Gastrocnemius medialis (tissue), 4 donors: ENCODE data around the gene DDX10. TPM values are rescaled to one million over a fixed set of nuclear protein-coding genes. Genes with fewer than 3 reads are reported as not detected.

Experiments
- ATAC-seq, 2 donors: fragments of 150-250 bp; one replicate each; pipeline ENCODE4 v1.9.1; 2016
- DNase-seq, 2 donors: peaks; one replicate each; pipeline ENCODE4 v3.0.0-alpha.2; 2019
- H3K27ac ChIP-seq, 4 donors: fragments of 200-600 bp; sonication (generic); 1 replicate in 1 of 4; 2 replicates in 3 of 4; pipeline ENCODE4 v1.5.1; 2016 to 2018; ENCODE audit warnings: mild to moderate bottlenecking in 2 of 4, moderate library complexity in 1 of 4
- H3K27me3 ChIP-seq, 3 donors: fragments of 200-600 bp; sonication (generic) in 2 of 3; 1 replicate in 1 of 3; 2 replicates in 2 of 3; pipeline versions ENCODE4 v1.5.1 to v1.6.0; 2016 to 2019; ENCODE audit warnings: mild to moderate bottlenecking in 1 of 3, moderate library complexity in 1 of 3
- H3K36me3 ChIP-seq, 2 donors: fragments of 200-600 bp; sonication (generic) in 1 of 2; one replicate each; pipeline ENCODE4 v1.5.1; 2017 to 2018
- H3K4me1 ChIP-seq, 2 donors: fragments of 200-600 bp; sonication (generic) in 1 of 2; one replicate each; pipeline ENCODE4 v1.5.1; 2016 to 2017; ENCODE audit warnings: mild to moderate bottlenecking in 2 of 2
- H3K4me3 ChIP-seq, 4 donors: fragments of 200-600 bp; sonication (generic) in 3 of 4; 1 replicate in 1 of 4; 2 replicates in 3 of 4; pipeline ENCODE4 v1.5.1; 2016 to 2019; ENCODE audit warnings: mild to moderate bottlenecking in 2 of 4
- H3K9me3 ChIP-seq, 3 donors: fragments of 200-600 bp; sonication (generic) in 2 of 3; 1 replicate in 1 of 3; 2 replicates in 2 of 3; pipeline ENCODE4 v1.5.1; 2016 to 2019
- POLR2A ChIP-seq, 2 donors: fragments of 450-650 bp; IDR thresholded peaks; one replicate each; pipeline ENCODE4 v1.6.1; 2017; ENCODE audit warnings: antibody characterized with exemption in 2 of 2, mild to moderate bottlenecking in 2 of 2, moderate library complexity in 2 of 2
- in situ Hi-C, 4 donors: fragments of 200-750 bp; cut with MboI; loops; one replicate each; pipeline versions ENCODE4 v1.15.0 to v1.8.0; 2017; ENCODE audit warnings: low sequenced_read_pairs in 4 of 4
- intact Hi-C: fragments of 100-400 bp; cut with DNase I; formaldehyde crosslinking; loops from one replicate; pipeline ENCODE4 v1.15.1; 2023; ENCODE audit warnings: low total_unique reads
- total RNA-seq, 4 donors: library from RNA; depleted of rRNA; stranded (reverse); fragments of >200 nt; gene quantifications; one replicate each; pipeline versions ENCODE4 v1.1.0 to v1.2.3, GENCODE V29; 2016
- TF ChIP-seq, protein P1 (sequence below), 5 experiments: fragments of 450-650 bp in 3 of 5; fragments of 200-600 bp in 2 of 5; sonication (generic) in 2 of 5; IDR thresholded peaks in 4 of 5; conservative IDR thresholded peaks in 1 of 5; 1 replicate in 4 of 5; 2 replicates in 1 of 5; pipeline ENCODE4 v1.5.1; 2016 to 2019; ENCODE audit warnings: antibody characterized with exemption in 5 of 5, mild to moderate bottlenecking in 3 of 5, moderate library complexity in 3 of 5

DDX10 gene
- total RNA-seq, 4 donors from 2014 or later: 5.0 to 15.0 (median 10.5) TPM

DNA sequence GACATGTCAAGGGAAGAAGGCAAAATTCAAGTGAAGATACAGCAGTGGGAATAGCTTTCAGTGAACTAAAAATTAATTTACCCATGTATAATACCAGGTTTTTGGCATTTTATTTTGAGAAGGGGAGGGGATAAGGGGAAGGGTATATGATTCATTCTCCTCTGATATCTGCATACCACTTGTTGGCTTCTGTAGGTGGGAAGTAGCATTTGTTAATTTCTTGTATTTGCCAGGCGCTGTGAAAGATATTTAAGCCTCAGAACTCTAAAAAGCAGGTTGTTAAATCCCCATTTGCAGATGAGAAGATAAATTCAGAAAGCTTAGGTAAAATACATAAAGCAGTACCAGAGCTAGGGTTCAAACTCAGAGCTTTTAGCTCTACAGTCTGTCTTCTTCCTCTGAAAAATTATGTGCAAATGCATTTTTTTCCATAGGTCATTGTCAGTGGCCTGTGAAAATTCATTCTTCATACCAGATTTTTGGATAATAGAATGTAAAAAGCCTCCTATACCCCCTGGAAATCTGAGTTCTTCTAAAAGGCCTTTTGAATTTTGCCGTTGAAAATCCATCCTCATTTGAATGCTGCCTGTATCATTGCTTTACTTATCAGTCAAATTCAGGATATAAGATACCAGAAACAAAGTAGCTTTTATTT lies 221.3 kb downstream of the DDX10 start:
- DNase-seq: no peak
- in situ Hi-C loops (no loop called here), intact Hi-C loops (no loop called here)
- no peak for TF ChIP-seq POLR2A (IDR thresholded peaks at IDR 0.05)
- TF ChIP-seq, protein P1, sequence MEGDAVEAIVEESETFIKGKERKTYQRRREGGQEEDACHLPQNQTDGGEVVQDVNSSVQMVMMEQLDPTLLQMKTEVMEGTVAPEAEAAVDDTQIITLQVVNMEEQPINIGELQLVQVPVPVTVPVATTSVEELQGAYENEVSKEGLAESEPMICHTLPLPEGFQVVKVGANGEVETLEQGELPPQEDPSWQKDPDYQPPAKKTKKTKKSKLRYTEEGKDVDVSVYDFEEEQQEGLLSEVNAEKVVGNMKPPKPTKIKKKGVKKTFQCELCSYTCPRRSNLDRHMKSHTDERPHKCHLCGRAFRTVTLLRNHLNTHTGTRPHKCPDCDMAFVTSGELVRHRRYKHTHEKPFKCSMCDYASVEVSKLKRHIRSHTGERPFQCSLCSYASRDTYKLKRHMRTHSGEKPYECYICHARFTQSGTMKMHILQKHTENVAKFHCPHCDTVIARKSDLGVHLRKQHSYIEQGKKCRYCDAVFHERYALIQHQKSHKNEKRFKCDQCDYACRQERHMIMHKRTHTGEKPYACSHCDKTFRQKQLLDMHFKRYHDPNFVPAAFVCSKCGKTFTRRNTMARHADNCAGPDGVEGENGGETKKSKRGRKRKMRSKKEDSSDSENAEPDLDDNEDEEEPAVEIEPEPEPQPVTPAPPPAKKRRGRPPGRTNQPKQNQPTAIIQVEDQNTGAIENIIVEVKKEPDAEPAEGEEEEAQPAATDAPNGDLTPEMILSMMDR (IDR thresholded peaks at IDR 0.05 in 4 of 5, conservative IDR thresholded peaks at IDR 0.05 in 1 of 5): no peak
- Histone ChIP-seq H3K27ac (no peak overlapping the region), H3K4me1 (peaks cover 10 to 25% of the 10 kb centered on the region in 2 donors), H3K9me3 (no peaks in the 10 kb centered on the region), H3K27me3 (no peaks in the 10 kb centered on the region), H3K4me3 (no peak overlapping the region), H3K36me3 (no peaks in the 10 kb centered on the region)
- ATAC-seq: no peak

DNA sequence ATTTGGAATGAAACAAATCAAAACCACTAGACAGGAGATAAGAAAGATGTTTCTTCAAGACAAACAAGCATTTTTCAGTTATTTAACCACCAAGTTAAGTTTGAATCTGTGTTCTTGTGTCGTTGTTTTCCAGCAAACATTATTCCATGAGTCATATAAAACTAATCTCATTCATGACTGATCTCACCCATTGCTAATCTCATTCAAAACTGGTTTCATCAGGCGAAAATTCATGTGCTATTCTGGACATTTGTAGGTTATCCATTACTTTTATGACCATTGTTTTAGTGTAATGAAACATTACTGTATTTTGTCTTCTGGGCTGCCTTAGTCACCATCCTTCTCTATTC lies 221.8 kb downstream of the DDX10 start:
- intact Hi-C loops: no loop called here
- no peak for DNase-seq
- ATAC-seq: no peak
- Histone ChIP-seq H3K27me3 (no peaks in the 10 kb centered on the region), H3K9me3 (no peaks in the 10 kb centered on the region), H3K36me3 (no peaks in the 10 kb centered on the region), H3K27ac (no peak overlapping the region), H3K4me3 (no peak overlapping the region), H3K4me1 (peaks cover 15 to 30% of the 10 kb centered on the region in 2 donors)
- in situ Hi-C loops: no loop called here
- TF ChIP-seq, protein P1 (IDR thresholded peaks at IDR 0.05 in 4 of 5, conservative IDR thresholded peaks at IDR 0.05 in 1 of 5): no peak
- TF ChIP-seq POLR2A (IDR thresholded peaks at IDR 0.05): no peak

DNA sequence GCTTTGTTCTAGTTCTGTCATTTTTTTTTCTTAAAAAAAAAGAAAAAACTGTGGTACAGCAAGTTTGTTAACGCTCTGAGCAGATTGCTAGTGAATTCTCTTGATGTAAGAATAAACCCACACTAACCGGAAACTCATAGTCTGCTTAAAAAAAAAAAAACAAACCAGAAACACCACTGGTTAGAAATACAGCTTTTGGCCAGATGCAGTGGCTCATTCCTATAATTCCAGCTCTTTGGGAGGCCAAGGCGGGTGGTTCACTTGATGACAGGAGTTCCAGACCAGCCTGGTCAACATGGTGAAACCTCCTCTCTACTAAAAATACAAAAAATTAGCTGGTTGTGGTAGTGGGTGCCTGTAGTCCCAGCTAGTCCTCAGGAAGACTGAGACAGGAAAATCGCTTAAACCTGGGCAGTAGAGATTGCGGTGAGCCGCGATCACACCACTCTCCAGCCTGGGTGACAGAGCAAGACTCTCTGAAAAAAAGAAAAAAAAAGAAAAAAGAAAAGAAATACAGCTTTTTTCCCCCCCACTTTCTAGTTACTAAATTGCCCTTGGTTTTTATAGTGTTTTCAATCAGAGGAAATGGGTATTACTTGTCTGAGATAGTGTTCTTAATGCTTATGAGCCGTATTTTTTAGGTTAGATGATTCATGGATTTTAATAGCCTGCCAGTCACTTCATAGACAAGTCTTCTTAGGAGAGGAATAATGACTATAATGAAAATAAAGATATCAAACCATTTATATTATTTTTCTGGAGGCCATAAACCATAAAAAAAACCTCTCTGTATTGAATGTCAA lies 222.8 kb downstream of the DDX10 start:
- no peak for ATAC-seq
- H3K27me3 ChIP-seq: no peaks in the 10 kb centered on the region
- in situ Hi-C loops (no loop called here), intact Hi-C loops (no loop called here)
- H3K36me3 ChIP-seq: no peaks in the 10 kb centered on the region
- no peaks in the 10 kb centered on the region for H3K9me3 ChIP-seq
- H3K4me1 ChIP-seq: peaks cover 18 to 34% of the 10 kb centered on the region in 2 donors
- TF ChIP-seq POLR2A (IDR thresholded peaks at IDR 0.05): no peak
- TF ChIP-seq, protein P1 (IDR thresholded peaks at IDR 0.05 in 4 of 5, conservative IDR thresholded peaks at IDR 0.05 in 1 of 5): no peak
- no peak overlapping the region for H3K27ac ChIP-seq
- no peak overlapping the region for H3K4me3 ChIP-seq
- no peak for DNase-seq

DNA sequence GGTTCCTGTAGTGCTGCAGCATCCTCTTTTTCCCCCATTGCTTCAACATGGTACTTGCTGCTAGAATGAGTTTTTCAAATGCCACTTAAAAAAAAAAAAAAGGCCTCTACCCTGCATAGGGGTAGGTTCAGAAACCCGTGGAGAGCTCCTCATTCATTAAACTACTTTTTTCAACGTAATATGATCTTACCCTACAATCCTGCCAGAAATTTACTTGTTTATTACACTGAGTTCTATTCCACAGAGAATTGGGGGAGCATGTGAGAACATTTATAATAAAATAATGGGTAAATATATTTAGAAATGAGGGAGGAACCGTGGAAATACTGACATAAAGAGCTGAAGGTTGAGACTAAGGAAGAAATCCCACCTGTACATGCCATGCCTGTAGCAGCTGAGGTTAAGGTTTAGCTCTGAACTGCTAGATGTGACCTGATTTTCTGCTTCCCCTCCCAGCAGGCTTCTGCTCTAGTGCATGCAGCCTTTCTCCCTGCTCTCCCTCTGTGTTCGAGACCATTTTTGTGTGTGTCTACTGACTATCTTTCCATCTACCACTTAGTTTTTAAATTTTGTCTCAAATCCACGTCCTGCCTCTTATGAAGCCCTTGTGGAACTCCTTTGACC lies 225.7 kb downstream of the DDX10 start:
- DNase-seq (no peak), ATAC-seq (no peak)
- in situ Hi-C loops: no loop called here
- H3K4me1 ChIP-seq: peaks cover 18 to 31% of the 10 kb centered on the region in 2 donors
- TF ChIP-seq POLR2A (IDR thresholded peaks at IDR 0.05): no peak
- TF ChIP-seq, protein P1 (IDR thresholded peaks at IDR 0.05 in 4 of 5, conservative IDR thresholded peaks at IDR 0.05 in 1 of 5): no peak
- no peaks in the 10 kb centered on the region for H3K27me3 ChIP-seq
- no peaks in the 10 kb centered on the region for H3K9me3 ChIP-seq
- H3K36me3 ChIP-seq: no peaks in the 10 kb centered on the region
- H3K4me3 ChIP-seq: no peak overlapping the region
- H3K27ac ChIP-seq: no peak overlapping the region
- intact Hi-C loops: no loop called here
